Ramos (cell line): Measurements from ENCODE around the gene ENTPD7.
"Not testable (repeated sequence)": the region's sequence is repeated elsewhere in the genome, so short reads cannot be mapped to it uniquely, and the experiment has no call there.

Experiments used
- in situ Hi-C: fragments of 300-500 bp; cut with MboI; formaldehyde crosslinking; loops from one replicate; pipeline ENCODE4 v1.14.3; 2022; ENCODE audit warnings: low sequenced_read_pairs; ENCODE audit not compliant: unreplicated experiment

Gene ENTPD7

GRCh38 chr10:99682032-99682431 is 22.7 kb downstream of the ENTPD7 start:
- in situ Hi-C loops = no loop called here

GRCh38 chr10:99682752-99683151 is 23.4 kb downstream of the ENTPD7 start:
- in situ Hi-C loops = no loop called here

- in situ Hi-C loops = no loop called here
These were observed 26.3 kb downstream of the ENTPD7 start for GRCh38 chr10:99685597-99685967.

GRCh38 chr10:99689461-99689860 is 30.2 kb downstream of the ENTPD7 start:
- in situ Hi-C loops = no loop called here

GRCh38 chr10:99693933-99694583 is 34.7 kb downstream of the ENTPD7 start:
- in situ Hi-C loops = no loop called here

GRCh38 chr10:99695761-99696160 is 36.5 kb downstream of the ENTPD7 start:
- in situ Hi-C loops = no loop called here

GRCh38 chr10:99698504-99699080 is 39.3 kb downstream of the ENTPD7 start:
- in situ Hi-C loops = no loop called here

- in situ Hi-C loops = no loop called here
These were observed 41.3 kb downstream of the ENTPD7 start for GRCh38 chr10:99700649-99701048.

- in situ Hi-C loops = no loop called here
These were observed 49.2 kb downstream of the ENTPD7 start for GRCh38 chr10:99708428-99709012.

GRCh38 chr10:99709480-99710229 is 50.3 kb downstream of the ENTPD7 start:
- in situ Hi-C loops = no loop called here

- in situ Hi-C loops = no loop called here
These were observed 51.9 kb downstream of the ENTPD7 start for GRCh38 chr10:99711129-99711719.

GRCh38 chr10:99714446-99714845 is 55.1 kb downstream of the ENTPD7 start:
- in situ Hi-C loops = no loop called here

GRCh38 chr10:99720387-99720786 is 61.1 kb downstream of the ENTPD7 start:
- in situ Hi-C loops = no loop called here

- in situ Hi-C loops = no loop called here
These were observed 70.7 kb downstream of the ENTPD7 start for GRCh38 chr10:99730026-99730425.

GRCh38 chr10:99731306-99732032 is 72.2 kb downstream of the ENTPD7 start:
- in situ Hi-C loops = no loop called here

- in situ Hi-C loops = no loop called here
These were observed 72.9 kb downstream of the ENTPD7 start, which contains the start of the genes COX15 and CUTC for GRCh38 chr10:99732033-99732842. COX15 (minus strand) TSS chr10:99732127; CDS start chr10:99732049, 78 bp downstream. CUTC (plus strand) TSS chr10:99732234; CDS start chr10:99732349, 115 bp downstream.

- in situ Hi-C loops = no loop called here
These were observed 74.1 kb downstream of the ENTPD7 start for GRCh38 chr10:99733366-99733765.

GRCh38 chr10:99734111-99734510 is 74.8 kb downstream of the ENTPD7 start:
- in situ Hi-C loops = not testable (repeated sequence)

- in situ Hi-C loops = no loop called here
These were observed 81.0 kb downstream of the ENTPD7 start for GRCh38 chr10:99740260-99740659.
